HepG2 (cell line): ENCODE measurements around the gene FCHSD1. TPM values are rescaled to one million over a fixed set of nuclear protein-coding genes. Genes with fewer than 3 reads are reported as not detected.

Source experiments
- AKAP8 ChIP-seq: sonication (generic); formaldehyde crosslinking; IDR thresholded peaks from 2 replicates; pipeline ENCODE4 v1.5.1; 2020; ENCODE audit warnings: mild to moderate bottlenecking, missing genetic modification reagents
- CENPX ChIP-seq: sonication (generic); formaldehyde crosslinking; IDR thresholded peaks from 2 replicates; pipeline ENCODE4 v1.9.0; 2021; ENCODE audit warnings: mild to moderate bottlenecking, missing genetic modification reagents, moderate library complexity
- CREB1 ChIP-seq, 2 experiments: fragments of 450-650 bp in 1 of 2; IDR thresholded peaks; 2 replicates each; pipeline ENCODE4 v1.6.1; 2016 to 2017; ENCODE audit warnings: control low read depth in 1 of 2, mild to moderate bottlenecking in 1 of 2, missing compliant biosample characterization in 1 of 2, missing genetic modification characterization in 1 of 2
- EED ChIP-seq: sonication (generic); formaldehyde crosslinking; IDR thresholded peaks from 2 replicates; pipeline ENCODE4 v1.5.0; 2020; ENCODE audit warnings: mild to moderate bottlenecking, missing genetic modification reagents
- ELF3 ChIP-seq: IDR thresholded peaks from 2 replicates; pipeline ENCODE4 v1.6.1; 2016; ENCODE audit warnings: missing genetic modification reagents, missing compliant biosample characterization
- KDM5A ChIP-seq: fragments of 200-600 bp; sonication (generic); IDR thresholded peaks from 2 replicates; pipeline ENCODE4 v1.7.0; 2018; ENCODE audit warnings: antibody characterized with exemption, mild to moderate bottlenecking, low read length, borderline replicate concordance
- MTF2 ChIP-seq: sonication (generic); formaldehyde crosslinking; IDR thresholded peaks from 2 replicates; pipeline ENCODE4 v1.5.0; 2020; ENCODE audit warnings: missing genetic modification reagents, borderline replicate concordance
- NCOA1 ChIP-seq: sonication (generic); formaldehyde crosslinking; IDR thresholded peaks from 2 replicates; pipeline ENCODE4 v1.9.0; 2021; ENCODE audit warnings: missing genetic modification reagents
- NFE2 ChIP-seq: sonication (generic); formaldehyde crosslinking; IDR thresholded peaks from 2 replicates; pipeline ENCODE4 v1.4.0; 2020; ENCODE audit warnings: missing genetic modification reagents
- NRL ChIP-seq: sonication (generic); formaldehyde crosslinking; IDR thresholded peaks from 2 replicates; pipeline ENCODE4 v1.5.0; 2020; ENCODE audit warnings: missing genetic modification reagents, mild to moderate bottlenecking, moderate library complexity, borderline replicate concordance
- PHF20 ChIP-seq: sonication (generic); formaldehyde crosslinking; IDR thresholded peaks from 2 replicates; pipeline ENCODE4 v1.5.0; 2020; ENCODE audit warnings: mild to moderate bottlenecking, missing genetic modification reagents
- REPIN1 ChIP-seq: sonication (generic); formaldehyde crosslinking; IDR thresholded peaks from 2 replicates; pipeline ENCODE4 v1.8.0; 2022; ENCODE audit warnings: missing genetic modification reagents, low read depth, mild to moderate bottlenecking, borderline replicate concordance
- REXO4 ChIP-seq: sonication (generic); formaldehyde crosslinking; IDR thresholded peaks from 2 replicates; pipeline ENCODE4 v1.8.0; 2022; ENCODE audit warnings: missing genetic modification reagents, mild to moderate bottlenecking, borderline replicate concordance
- RFX5 ChIP-seq: IDR thresholded peaks from 2 replicates; pipeline ENCODE4 v1.6.1; 2011; ENCODE audit warnings: low read depth, low read length, improper control_type of control experiment
- SRSF1 ChIP-seq: fragments of 200-400 bp; formaldehyde crosslinking; optimal IDR thresholded peaks from 2 replicates; pipeline ENCODE3; 2017; ENCODE audit warnings: mild to moderate bottlenecking, low read depth, low read length, moderate library complexity
- STAG1 ChIP-seq: sonication (generic); formaldehyde crosslinking; IDR thresholded peaks from 2 replicates; pipeline ENCODE4 v1.4.0; 2020; ENCODE audit warnings: missing genetic modification reagents
- TBX2 ChIP-seq: sonication (generic); formaldehyde crosslinking; IDR thresholded peaks from 2 replicates; pipeline ENCODE4 v1.5.0; 2020; ENCODE audit warnings: missing genetic modification reagents, mild to moderate bottlenecking, borderline replicate concordance
- ZFYVE20 ChIP-seq: sonication (generic); formaldehyde crosslinking; IDR thresholded peaks from 2 replicates; pipeline ENCODE4 v1.8.0; 2023; ENCODE audit warnings: low read depth, mild to moderate bottlenecking, moderate library complexity, missing genetic modification reagents, borderline replicate concordance
- ZMYM4 ChIP-seq: sonication (generic); formaldehyde crosslinking; IDR thresholded peaks from 2 replicates; pipeline ENCODE4 v1.8.1; 2023; ENCODE audit warnings: mild to moderate bottlenecking, missing genetic modification reagents
- ZNF567 ChIP-seq: sonication (generic); formaldehyde crosslinking; IDR thresholded peaks from 2 replicates; pipeline ENCODE4 v1.8.1; 2023; ENCODE audit warnings: mild to moderate bottlenecking, missing genetic modification reagents, borderline replicate concordance
- ZNF768 ChIP-seq: sonication (generic); formaldehyde crosslinking; IDR thresholded peaks from 2 replicates; pipeline ENCODE4 v1.4.0; 2020; ENCODE audit warnings: missing genetic modification reagents
- polyA plus RNA-seq, 8 experiments: library from polyadenylated mRNA; depleted of rRNA in 3 of 8; stranded (reverse) in 7 of 8; unstranded in 1 of 8; fragments of >200 nt; fragmentation: Illumina TruSeq in 4 of 8; extraction: Trizol in 4 of 8; gene quantifications; 2 replicates each; pipeline versions ENCODE4 v1.2.1 to v1.2.3, GENCODE V29; 2011 to 2016; ENCODE audit warnings: low read depth in 4 of 8, missing spikeins in 1 of 8, mixed read lengths in 1 of 8; ENCODE audit not compliant: insufficient read depth in 1 of 8
- total RNA-seq, 5 experiments: library from RNA; depleted of rRNA; stranded (reverse); fragments of >200 nt; fragmentation: Illumina TruSeq; extraction: Trizol; gene quantifications; 2 replicates each; pipeline ENCODE4 v1.2.3, GENCODE V29; 2016; ENCODE audit warnings: low read depth in 1 of 5
- TF ChIP-seq, protein P1 (sequence below): sonication (generic); formaldehyde crosslinking; IDR thresholded peaks from 2 replicates; pipeline ENCODE4 v1.5.0; 2020; ENCODE audit warnings: mild to moderate bottlenecking, missing genetic modification reagents
- TF ChIP-seq, protein P2 (sequence below): IDR thresholded peaks from 2 replicates; pipeline ENCODE4 v1.6.1; 2016; ENCODE audit warnings: low read depth, control low read depth
- TF ChIP-seq, protein P3 (sequence below): sonication (generic); formaldehyde crosslinking; IDR thresholded peaks from 2 replicates; pipeline ENCODE4 v1.8.0; 2022; ENCODE audit warnings: low read depth, missing genetic modification reagents
- TF ChIP-seq, protein P4 (sequence below): sonication (generic); IDR thresholded peaks from 2 replicates; pipeline ENCODE4 v1.6.1; 2016; ENCODE audit warnings: low read depth, borderline replicate concordance

The FCHSD1 gene
- total and polyA plus RNA-seq, 2 of the 13 experiments (the other 11 are each of a cell fraction or from before 2014, with no cell fraction given), result 5.5 to 15.4 TPM

DNA sequence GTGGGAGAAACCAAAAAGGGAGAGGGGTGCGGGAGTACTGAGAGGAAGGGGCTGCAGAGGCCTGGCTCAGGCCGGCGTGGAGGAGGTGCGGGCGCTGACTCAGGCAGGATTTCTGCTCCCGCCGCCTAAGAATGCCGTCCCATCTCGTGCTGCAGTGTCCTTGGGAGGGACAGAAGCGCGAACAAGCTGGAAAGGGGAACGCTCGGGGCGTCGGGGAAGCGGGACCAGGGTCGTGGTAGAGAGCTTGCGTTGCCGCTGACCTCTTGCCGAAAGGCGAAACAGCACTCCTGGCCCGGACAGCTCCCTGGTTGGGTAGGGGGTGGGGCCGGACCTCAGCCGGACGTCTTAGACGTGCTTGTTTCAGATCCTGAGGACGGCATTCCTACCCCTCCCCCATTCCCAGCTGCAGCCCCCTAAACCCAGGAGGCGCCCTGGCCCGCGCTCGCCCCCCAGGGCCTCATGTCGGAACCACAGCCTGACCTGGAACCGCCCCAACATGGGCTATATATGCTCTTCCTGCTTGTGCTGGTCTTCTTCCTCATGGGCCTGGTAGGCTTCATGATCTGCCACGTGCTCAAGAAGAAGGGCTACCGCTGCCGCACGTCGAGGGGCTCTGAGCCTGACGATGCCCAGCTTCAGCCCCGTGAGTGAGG is 13.3 kb downstream of the FCHSD1 start (continued):
- TF ChIP-seq, protein P1, sequence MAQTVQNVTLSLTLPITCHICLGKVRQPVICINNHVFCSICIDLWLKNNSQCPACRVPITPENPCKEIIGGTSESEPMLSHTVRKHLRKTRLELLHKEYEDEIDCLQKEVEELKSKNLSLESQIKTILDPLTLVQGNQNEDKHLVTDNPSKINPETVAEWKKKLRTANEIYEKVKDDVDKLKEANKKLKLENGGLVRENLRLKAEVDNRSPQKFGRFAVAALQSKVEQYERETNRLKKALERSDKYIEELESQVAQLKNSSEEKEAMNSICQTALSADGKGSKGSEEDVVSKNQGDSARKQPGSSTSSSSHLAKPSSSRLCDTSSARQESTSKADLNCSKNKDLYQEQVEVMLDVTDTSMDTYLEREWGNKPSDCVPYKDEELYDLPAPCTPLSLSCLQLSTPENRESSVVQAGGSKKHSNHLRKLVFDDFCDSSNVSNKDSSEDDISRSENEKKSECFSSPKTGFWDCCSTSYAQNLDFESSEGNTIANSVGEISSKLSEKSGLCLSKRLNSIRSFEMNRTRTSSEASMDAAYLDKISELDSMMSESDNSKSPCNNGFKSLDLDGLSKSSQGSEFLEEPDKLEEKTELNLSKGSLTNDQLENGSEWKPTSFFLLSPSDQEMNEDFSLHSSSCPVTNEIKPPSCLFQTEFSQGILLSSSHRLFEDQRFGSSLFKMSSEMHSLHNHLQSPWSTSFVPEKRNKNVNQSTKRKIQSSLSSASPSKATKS, result no peak
- TF ChIP-seq REXO4 (CRISPR knock-in tag), result no peak
- no peak for TF ChIP-seq AKAP8 (CRISPR knock-in tag)
- TF ChIP-seq ZFYVE20 (CRISPR knock-in tag), result no peak
- no peak for TF ChIP-seq KDM5A
- no peak for TF ChIP-seq TBX2 (CRISPR knock-in tag)
- TF ChIP-seq NRL (CRISPR knock-in tag), result no peak
- TF ChIP-seq, protein P2, sequence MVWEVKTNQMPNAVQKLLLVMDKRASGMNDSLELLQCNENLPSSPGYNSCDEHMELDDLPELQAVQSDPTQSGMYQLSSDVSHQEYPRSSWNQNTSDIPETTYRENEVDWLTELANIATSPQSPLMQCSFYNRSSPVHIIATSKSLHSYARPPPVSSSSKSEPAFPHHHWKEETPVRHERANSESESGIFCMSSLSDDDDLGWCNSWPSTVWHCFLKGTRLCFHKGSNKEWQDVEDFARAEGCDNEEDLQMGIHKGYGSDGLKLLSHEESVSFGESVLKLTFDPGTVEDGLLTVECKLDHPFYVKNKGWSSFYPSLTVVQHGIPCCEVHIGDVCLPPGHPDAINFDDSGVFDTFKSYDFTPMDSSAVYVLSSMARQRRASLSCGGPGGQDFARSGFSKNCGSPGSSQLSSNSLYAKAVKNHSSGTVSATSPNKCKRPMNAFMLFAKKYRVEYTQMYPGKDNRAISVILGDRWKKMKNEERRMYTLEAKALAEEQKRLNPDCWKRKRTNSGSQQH, result no peak
- 0 out of 2 replicates have a peak, but pooled peaks have one; percentile 27 for TF ChIP-seq ZNF768 (CRISPR knock-in tag)
- no peak for TF ChIP-seq NCOA1
- TF ChIP-seq STAG1 (CRISPR knock-in tag), result peak; percentile 26; the same call in 1 of the 2 replicates
- no peak for TF ChIP-seq REPIN1
- TF ChIP-seq PHF20 (CRISPR knock-in tag), result no peak
- no peak for TF ChIP-seq CENPX
- TF ChIP-seq SRSF1, result peak; percentile 1
- TF ChIP-seq RFX5, result no peak
- no peak for TF ChIP-seq ZMYM4
- no peak for TF ChIP-seq EED (CRISPR knock-in tag)
- TF ChIP-seq, protein P3, sequence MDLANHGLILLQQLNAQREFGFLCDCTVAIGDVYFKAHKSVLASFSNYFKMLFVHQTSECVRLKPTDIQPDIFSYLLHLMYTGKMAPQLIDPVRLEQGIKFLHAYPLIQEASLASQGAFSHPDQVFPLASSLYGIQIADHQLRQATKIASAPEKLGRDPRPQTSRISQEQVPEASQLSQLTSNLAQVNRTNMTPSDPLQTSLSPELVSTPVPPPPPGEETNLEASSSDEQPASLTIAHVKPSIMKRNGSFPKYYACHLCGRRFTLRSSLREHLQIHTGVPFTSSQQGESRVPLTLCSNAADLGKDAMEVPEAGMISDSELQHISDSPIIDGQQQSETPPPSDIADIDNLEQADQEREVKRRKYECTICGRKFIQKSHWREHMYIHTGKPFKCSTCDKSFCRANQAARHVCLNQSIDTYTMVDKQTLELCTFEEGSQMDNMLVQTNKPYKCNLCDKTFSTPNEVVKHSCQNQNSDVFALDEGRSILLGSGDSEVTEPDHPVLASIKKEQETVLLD (CRISPR knock-in tag), result no peak
- TF ChIP-seq ELF3, result no peak
- no peak for TF ChIP-seq ZNF567 (CRISPR knock-in tag)
- TF ChIP-seq, protein P4, sequence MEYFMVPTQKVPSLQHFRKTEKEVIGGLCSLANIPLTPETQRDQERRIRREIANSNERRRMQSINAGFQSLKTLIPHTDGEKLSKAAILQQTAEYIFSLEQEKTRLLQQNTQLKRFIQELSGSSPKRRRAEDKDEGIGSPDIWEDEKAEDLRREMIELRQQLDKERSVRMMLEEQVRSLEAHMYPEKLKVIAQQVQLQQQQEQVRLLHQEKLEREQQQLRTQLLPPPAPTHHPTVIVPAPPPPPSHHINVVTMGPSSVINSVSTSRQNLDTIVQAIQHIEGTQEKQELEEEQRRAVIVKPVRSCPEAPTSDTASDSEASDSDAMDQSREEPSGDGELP, result 0 out of 2 replicates have a peak, but pooled peaks have one; percentile 42
- no peak for TF ChIP-seq MTF2
- TF ChIP-seq CREB1 (IDR thresholded peaks at IDR 0.05), result no peak
- TF ChIP-seq CREB1 (CRISPR knock-in tag; IDR thresholded peaks at IDR 0.05), result no peak
- TF ChIP-seq NFE2 (CRISPR knock-in tag), result no peak
